HG02870 (cell line): ENCODE results near the gene DRAP1.
A peak's percentile ranks its signal among the peaks of the same experiment; 100 is the strongest.

Experiments used
- ATAC-seq: cut with Tn5 transposase; IDR thresholded peaks from one replicate; pipeline ENCODE4 v1.9.1; 2021; ENCODE audit warnings: mild to moderate bottlenecking, moderate library complexity; ENCODE audit not compliant: unreplicated experiment

Gene DRAP1

GRCh38 chr11:65958774-65959420, 39.7 kb downstream of the DRAP1 start:
- ATAC-seq = no peak

- no peak for ATAC-seq
Observed at GRCh38 chr11:65960824-65961266, 41.6 kb downstream of the DRAP1 start.

GRCh38 chr11:65961267-65962140, 42.3 kb downstream of the DRAP1 start, which contains the start of gene SART1:
TSS of gene SART1 (plus strand) at chr11:65961734. CDS start at chr11:65961781, 47 bp downstream.
- ATAC-seq = peak; percentile 70

GRCh38 chr11:65962141-65962564, 42.9 kb downstream of the DRAP1 start:
- ATAC-seq = no peak

GRCh38 chr11:65964906-65965305, 45.7 kb downstream of the DRAP1 start:
- no peak for ATAC-seq

- no peak for ATAC-seq
Observed at GRCh38 chr11:65965986-65966762, 46.9 kb downstream of the DRAP1 start.

GRCh38 chr11:65967329-65967934, 48.2 kb downstream of the DRAP1 start:
- no peak for ATAC-seq

GRCh38 chr11:65968600-65969482, 49.6 kb downstream of the DRAP1 start:
- ATAC-seq = no peak
